ENCODE results near the gene UBA52. TPM values are rescaled to one million over a fixed set of nuclear protein-coding genes. Genes with fewer than 3 reads are reported as not detected.
A peak's percentile ranks its signal among the peaks of the same experiment; 100 is the strongest.

Gene UBA52
- total and polyA plus RNA-seq, 2 of the 13 experiments (the other 11 are each of a cell fraction or from before 2014, with no cell fraction given): 959 to 1,782 TPM

DNA sequence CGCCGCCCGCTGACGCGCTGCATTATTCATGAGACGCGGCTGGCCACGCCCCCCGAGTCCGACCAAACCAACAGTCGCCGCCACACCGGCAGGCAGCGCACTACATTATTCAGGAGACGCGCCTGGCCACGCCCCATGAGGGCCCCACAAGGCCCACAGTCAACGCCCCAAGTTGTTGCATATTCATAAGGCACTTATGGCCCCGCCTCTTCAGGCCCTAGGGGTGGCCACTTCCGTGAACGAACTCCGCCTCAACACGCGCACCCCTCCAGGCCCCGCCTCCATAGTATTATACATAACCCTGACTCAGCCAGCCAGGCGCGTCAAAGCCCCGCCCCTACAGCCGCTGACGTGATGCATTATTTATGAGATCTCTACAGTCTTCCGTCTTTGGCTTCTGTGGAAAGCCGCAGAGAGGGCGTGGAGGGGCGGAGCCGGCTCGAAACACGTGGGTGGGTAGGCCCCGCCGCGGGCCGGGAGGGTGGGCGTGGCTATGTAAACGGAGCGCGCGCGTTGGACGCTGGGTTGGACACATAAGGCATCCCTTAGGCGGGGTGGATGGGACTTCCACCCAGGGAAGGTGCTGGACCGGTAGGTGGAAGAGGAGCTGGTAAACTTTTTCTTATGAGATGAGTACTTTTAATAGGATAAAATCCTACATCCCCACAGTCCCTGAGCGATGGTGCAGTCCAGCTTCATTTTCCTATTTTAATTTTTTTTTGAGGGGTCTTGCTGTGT is 49.4 kb upstream of the UBA52 start (continued):
- TF ChIP-seq, protein P1, sequence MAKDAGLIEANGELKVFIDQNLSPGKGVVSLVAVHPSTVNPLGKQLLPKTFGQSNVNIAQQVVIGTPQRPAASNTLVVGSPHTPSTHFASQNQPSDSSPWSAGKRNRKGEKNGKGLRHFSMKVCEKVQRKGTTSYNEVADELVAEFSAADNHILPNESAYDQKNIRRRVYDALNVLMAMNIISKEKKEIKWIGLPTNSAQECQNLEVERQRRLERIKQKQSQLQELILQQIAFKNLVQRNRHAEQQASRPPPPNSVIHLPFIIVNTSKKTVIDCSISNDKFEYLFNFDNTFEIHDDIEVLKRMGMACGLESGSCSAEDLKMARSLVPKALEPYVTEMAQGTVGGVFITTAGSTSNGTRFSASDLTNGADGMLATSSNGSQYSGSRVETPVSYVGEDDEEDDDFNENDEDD (CRISPR knock-in tag; IDR thresholded peaks at IDR 0.05; ENCODE audit: borderline replicate concordance): no peak; the same call in 1 of the 2 replicates
- no peak for TF ChIP-seq ZNF598 (CRISPR knock-in tag; IDR thresholded peaks at IDR 0.05; ENCODE audit: borderline replicate concordance)
- TF ChIP-seq ZNF501 (CRISPR knock-in tag; IDR thresholded peaks at IDR 0.05): peak; percentile 35; the same call in 1 of the 2 replicates
- TF ChIP-seq, protein P2, sequence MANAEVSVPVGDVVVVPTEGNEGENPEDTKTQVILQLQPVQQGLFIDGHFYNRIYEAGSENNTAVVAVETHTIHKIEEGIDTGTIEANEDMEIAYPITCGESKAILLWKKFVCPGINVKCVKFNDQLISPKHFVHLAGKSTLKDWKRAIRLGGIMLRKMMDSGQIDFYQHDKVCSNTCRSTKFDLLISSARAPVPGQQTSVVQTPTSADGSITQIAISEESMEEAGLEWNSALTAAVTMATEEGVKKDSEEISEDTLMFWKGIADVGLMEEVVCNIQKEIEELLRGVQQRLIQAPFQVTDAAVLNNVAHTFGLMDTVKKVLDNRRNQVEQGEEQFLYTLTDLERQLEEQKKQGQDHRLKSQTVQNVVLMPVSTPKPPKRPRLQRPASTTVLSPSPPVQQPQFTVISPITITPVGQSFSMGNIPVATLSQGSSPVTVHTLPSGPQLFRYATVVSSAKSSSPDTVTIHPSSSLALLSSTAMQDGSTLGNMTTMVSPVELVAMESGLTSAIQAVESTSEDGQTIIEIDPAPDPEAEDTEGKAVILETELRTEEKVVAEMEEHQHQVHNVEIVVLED (CRISPR knock-in tag; IDR thresholded peaks at IDR 0.05; ENCODE audit: borderline replicate concordance): peak; percentile 91; the same call in 1 of the 2 replicates
- TF ChIP-seq, protein P3, sequence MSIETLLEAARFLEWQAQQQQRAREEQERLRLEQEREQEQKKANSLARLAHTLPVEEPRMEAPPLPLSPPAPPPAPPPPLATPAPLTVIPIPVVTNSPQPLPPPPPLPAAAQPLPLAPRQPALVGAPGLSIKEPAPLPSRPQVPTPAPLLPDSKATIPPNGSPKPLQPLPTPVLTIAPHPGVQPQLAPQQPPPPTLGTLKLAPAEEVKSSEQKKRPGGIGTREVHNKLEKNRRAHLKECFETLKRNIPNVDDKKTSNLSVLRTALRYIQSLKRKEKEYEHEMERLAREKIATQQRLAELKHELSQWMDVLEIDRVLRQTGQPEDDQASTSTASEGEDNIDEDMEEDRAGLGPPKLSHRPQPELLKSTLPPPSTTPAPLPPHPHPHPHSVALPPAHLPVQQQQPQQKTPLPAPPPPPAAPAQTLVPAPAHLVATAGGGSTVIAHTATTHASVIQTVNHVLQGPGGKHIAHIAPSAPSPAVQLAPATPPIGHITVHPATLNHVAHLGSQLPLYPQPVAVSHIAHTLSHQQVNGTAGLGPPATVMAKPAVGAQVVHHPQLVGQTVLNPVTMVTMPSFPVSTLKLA (IDR thresholded peaks at IDR 0.05): peak; percentile 74
- TF ChIP-seq MIXL1 (CRISPR knock-in tag; IDR thresholded peaks at IDR 0.05): no peak
- no peak for TF ChIP-seq RORA (CRISPR knock-in tag; IDR thresholded peaks at IDR 0.05)
- no peak for TF ChIP-seq EED (CRISPR knock-in tag; IDR thresholded peaks at IDR 0.05)
- TF ChIP-seq, protein P4, sequence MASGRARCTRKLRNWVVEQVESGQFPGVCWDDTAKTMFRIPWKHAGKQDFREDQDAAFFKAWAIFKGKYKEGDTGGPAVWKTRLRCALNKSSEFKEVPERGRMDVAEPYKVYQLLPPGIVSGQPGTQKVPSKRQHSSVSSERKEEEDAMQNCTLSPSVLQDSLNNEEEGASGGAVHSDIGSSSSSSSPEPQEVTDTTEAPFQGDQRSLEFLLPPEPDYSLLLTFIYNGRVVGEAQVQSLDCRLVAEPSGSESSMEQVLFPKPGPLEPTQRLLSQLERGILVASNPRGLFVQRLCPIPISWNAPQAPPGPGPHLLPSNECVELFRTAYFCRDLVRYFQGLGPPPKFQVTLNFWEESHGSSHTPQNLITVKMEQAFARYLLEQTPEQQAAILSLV (CRISPR knock-in tag; IDR thresholded peaks at IDR 0.05; ENCODE audit: borderline replicate concordance): no peak
- no peak for TF ChIP-seq ZNF878 (CRISPR knock-in tag; IDR thresholded peaks at IDR 0.05)
- no peak for TF ChIP-seq ZNF672 (CRISPR knock-in tag; IDR thresholded peaks at IDR 0.05)
- no peak for TF ChIP-seq SNAI1 (CRISPR knock-in tag; IDR thresholded peaks at IDR 0.05; ENCODE audit: borderline replicate concordance)
- TF ChIP-seq SRF (IDR thresholded peaks at IDR 0.05; ENCODE audit: low read depth, low read length): peak; percentile 65; the same call in 1 of the 2 replicates
- TF ChIP-seq, protein P5, sequence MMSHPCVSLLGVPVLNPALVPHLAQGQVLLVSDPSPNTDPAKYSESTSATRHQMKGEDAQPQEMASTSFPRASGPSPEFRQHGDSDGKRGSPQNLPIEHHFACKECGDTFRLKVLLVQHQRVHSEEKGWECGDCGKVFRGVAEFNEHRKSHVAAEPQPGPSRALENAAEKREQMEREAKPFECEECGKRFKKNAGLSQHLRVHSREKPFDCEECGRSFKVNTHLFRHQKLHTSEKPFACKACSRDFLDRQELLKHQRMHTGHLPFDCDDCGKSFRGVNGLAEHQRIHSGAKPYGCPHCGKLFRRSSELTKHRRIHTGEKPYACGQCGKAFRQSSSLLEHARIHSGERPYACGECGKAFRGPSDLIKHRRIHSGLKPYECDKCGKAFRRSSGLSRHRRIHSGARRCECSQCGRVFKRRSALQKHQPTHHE (CRISPR knock-in tag; IDR thresholded peaks at IDR 0.05; ENCODE audit: borderline replicate concordance): no peak
- TF ChIP-seq, protein P6, sequence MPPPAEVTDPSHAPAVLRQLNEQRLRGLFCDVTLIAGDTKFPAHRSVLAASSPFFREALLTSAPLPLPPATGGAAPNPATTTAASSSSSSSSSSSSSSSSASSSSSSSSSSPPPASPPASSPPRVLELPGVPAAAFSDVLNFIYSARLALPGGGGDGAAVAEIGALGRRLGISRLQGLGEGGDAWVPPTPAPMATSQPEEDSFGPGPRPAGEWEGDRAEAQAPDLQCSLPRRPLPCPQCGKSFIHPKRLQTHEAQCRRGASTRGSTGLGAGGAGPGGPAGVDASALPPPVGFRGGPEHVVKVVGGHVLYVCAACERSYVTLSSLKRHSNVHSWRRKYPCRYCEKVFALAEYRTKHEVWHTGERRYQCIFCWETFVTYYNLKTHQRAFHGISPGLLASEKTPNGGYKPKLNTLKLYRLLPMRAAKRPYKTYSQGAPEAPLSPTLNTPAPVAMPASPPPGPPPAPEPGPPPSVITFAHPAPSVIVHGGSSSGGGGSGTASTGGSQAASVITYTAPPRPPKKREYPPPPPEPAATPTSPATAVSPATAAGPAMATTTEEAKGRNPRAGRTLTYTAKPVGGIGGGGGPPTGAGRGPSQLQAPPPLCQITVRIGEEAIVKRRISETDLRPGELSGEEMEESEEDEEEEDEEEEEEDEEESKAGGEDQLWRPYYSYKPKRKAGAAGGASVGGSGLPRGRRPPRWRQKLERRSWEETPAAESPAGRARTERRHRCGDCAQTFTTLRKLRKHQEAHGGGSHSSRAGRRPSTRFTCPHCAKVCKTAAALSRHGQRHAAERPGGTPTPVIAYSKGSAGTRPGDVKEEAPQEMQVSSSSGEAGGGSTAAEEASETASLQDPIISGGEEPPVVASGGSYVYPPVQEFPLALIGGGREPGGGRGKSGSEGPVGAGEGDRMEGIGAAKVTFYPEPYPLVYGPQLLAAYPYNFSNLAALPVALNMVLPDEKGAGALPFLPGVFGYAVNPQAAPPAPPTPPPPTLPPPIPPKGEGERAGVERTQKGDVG (CRISPR knock-in tag; IDR thresholded peaks at IDR 0.05; ENCODE audit: borderline replicate concordance): no peak
- TF ChIP-seq ZMYM4 (CRISPR knock-in tag; IDR thresholded peaks at IDR 0.05): no peak
